Effector memory CD4-positive, alpha-beta T cell (primary cell): ENCODE data around the gene STAT1.

ENCODE experiments used
- DNase-seq, 3 donors: peaks; one replicate each; pipeline ENCODE4 v3.0.0-alpha.2; 2020
- H3K27ac ChIP-seq: 2 replicates; pipeline ENCODE4 v1.7.0; 2013; ENCODE audit warnings: mild to moderate bottlenecking, low read length, moderate library complexity; ENCODE audit not compliant: insufficient read depth, poor library complexity, severe bottlenecking
- H3K27me3 ChIP-seq: replicated peaks from 2 replicates; pipeline ENCODE4 v1.7.0; 2013; ENCODE audit warnings: mild to moderate bottlenecking, low read length; ENCODE audit not compliant: insufficient read depth, control insufficient read depth, poor library complexity, severe bottlenecking
- H3K36me3 ChIP-seq: 2 replicates; pipeline ENCODE4 v1.7.0; 2013; ENCODE audit warnings: mild to moderate bottlenecking, low read length, moderate library complexity; ENCODE audit not compliant: control insufficient read depth, insufficient read depth
- H3K4me1 ChIP-seq: 2 replicates; pipeline ENCODE4 v1.7.0; 2013; ENCODE audit warnings: low read length, mild to moderate bottlenecking; ENCODE audit not compliant: control insufficient read depth, insufficient read depth, poor library complexity, severe bottlenecking
- H3K4me3 ChIP-seq: 2 replicates; pipeline ENCODE4 v1.7.0; 2013; ENCODE audit warnings: low read length, low read depth, mild to moderate bottlenecking; ENCODE audit not compliant: insufficient read depth, poor library complexity, severe bottlenecking
- H3K9me3 ChIP-seq: 2 replicates; pipeline ENCODE4 v1.7.0; 2013; ENCODE audit warnings: mild to moderate bottlenecking, low read length, moderate library complexity; ENCODE audit not compliant: control insufficient read depth

The STAT1 gene

GRCh38 chr2:190930411-190930810 is 83.6 kb downstream of the STAT1 start:
- Histone ChIP-seq H3K4me3 (no peak overlapping the region), H3K27ac (no peak overlapping the region), H3K9me3 (no peaks in the 10 kb centered on the region), H3K36me3 (peaks cover 43% of the 10 kb centered on the region), H3K27me3 (no peaks in the 10 kb centered on the region), H3K4me1 (no peaks in the 10 kb centered on the region)
- DNase-seq: no peak

- no peaks in the 10 kb centered on the region for H3K9me3 ChIP-seq
- DNase-seq: no peak
- no peak overlapping the region for H3K27ac ChIP-seq
- H3K4me1 ChIP-seq: no peaks in the 10 kb centered on the region
- H3K4me3 ChIP-seq: no peak overlapping the region
- H3K36me3 ChIP-seq: peaks cover 47% of the 10 kb centered on the region
- H3K27me3 ChIP-seq: no peaks in the 10 kb centered on the region
These were observed 84.1 kb downstream of the STAT1 start for GRCh38 chr2:190929919-190930318.

- H3K4me3 ChIP-seq: no peak overlapping the region
- peaks cover 61% of the 10 kb centered on the region for H3K36me3 ChIP-seq
- no peak for DNase-seq
- H3K27me3 ChIP-seq: no peaks in the 10 kb centered on the region
- no peaks in the 10 kb centered on the region for H3K4me1 ChIP-seq
- H3K9me3 ChIP-seq: no peaks in the 10 kb centered on the region
- H3K27ac ChIP-seq: no peak overlapping the region
These were observed 86.7 kb downstream of the STAT1 start for GRCh38 chr2:190927301-190927700.

- peaks cover 65% of the 10 kb centered on the region for H3K36me3 ChIP-seq
These were observed 91.6 kb downstream of the STAT1 start for GRCh38 chr2:190922376-190922775.

GRCh38 chr2:190920085-190920484 is 93.9 kb downstream of the STAT1 start:
- Histone ChIP-seq H3K4me3 (no peak overlapping the region), H3K9me3 (no peaks in the 10 kb centered on the region), H3K4me1 (no peaks in the 10 kb centered on the region), H3K27ac (no peak overlapping the region), H3K36me3 (peaks cover 65% of the 10 kb centered on the region), H3K27me3 (no peaks in the 10 kb centered on the region)
- DNase-seq: no peak

More at GRCh38 chr2:190922376-190922775, 91.6 kb downstream of the STAT1 start:
- Histone ChIP-seq H3K4me1 (no peaks in the 10 kb centered on the region), H3K27me3 (no peaks in the 10 kb centered on the region), H3K27ac (no peak overlapping the region), H3K4me3 (no peak overlapping the region), H3K9me3 (no peaks in the 10 kb centered on the region)
- DNase-seq: no peak
